ENCODE measurements around the gene SND1.

Gene SND1

GRCh38 chr7:127884066-127884559, 232.1 kb downstream of the SND1 start:
- H3K27ac ChIP-seq (replicated peaks), result no peak overlapping the region
- H3K4me3 ChIP-seq (replicated peaks; ENCODE audit: insufficient read depth, low read length), result no peak overlapping the region
- no peak for DNase-seq (ENCODE audit: low read depth in 1 of 2, low spot score in 1 of 2)
- TF ChIP-seq SPI1 (IDR thresholded peaks at IDR 0.05; ENCODE audit: borderline replicate concordance, low read depth) (peak; percentile 18; the same call in 1 of the 2 replicates), POLR2AphosphoS5 (IDR thresholded peaks at IDR 0.05; ENCODE audit: low read depth) (no peak), REST (IDR thresholded peaks at IDR 0.05; ENCODE audit: insufficient replicate concordance, low read depth) (no peak), CTCF (IDR thresholded peaks at IDR 0.05; ENCODE audit: insufficient read depth, low read length) (no peak)
- no peaks in the 10 kb centered on the region for H3K27me3 ChIP-seq (ENCODE audit: insufficient read depth, poor library complexity, severe bottlenecking)

GRCh38 chr7:127885222-127885772, 233.3 kb downstream of the SND1 start:
- Histone ChIP-seq H3K27ac (replicated peaks) (no peak overlapping the region), H3K27me3 (ENCODE audit: insufficient read depth, poor library complexity, severe bottlenecking) (no peaks in the 10 kb centered on the region), H3K4me3 (replicated peaks; ENCODE audit: insufficient read depth, low read length) (no peak overlapping the region)
- no peak for DNase-seq (ENCODE audit: low read depth in 1 of 2, low spot score in 1 of 2)
- TF ChIP-seq SPI1 (IDR thresholded peaks at IDR 0.05; ENCODE audit: borderline replicate concordance, low read depth) (no peak), CTCF (IDR thresholded peaks at IDR 0.05; ENCODE audit: insufficient read depth, low read length) (no peak), POLR2AphosphoS5 (IDR thresholded peaks at IDR 0.05; ENCODE audit: low read depth) (no peak), GABPA (IDR thresholded peaks at IDR 0.05; ENCODE audit: low read depth) (no peak), REST (IDR thresholded peaks at IDR 0.05; ENCODE audit: insufficient replicate concordance, low read depth) (no peak)

- Histone ChIP-seq H3K4me3 (replicated peaks; ENCODE audit: insufficient read depth, low read length) (no peak overlapping the region), H3K27me3 (ENCODE audit: insufficient read depth, poor library complexity, severe bottlenecking) (no peaks in the 10 kb centered on the region), H3K27ac (replicated peaks) (no peak overlapping the region)
- TF ChIP-seq CTCF (IDR thresholded peaks at IDR 0.05; ENCODE audit: insufficient read depth, low read length), result no peak
- TF ChIP-seq POLR2AphosphoS5 (IDR thresholded peaks at IDR 0.05; ENCODE audit: low read depth), result no peak
- TF ChIP-seq REST (IDR thresholded peaks at IDR 0.05; ENCODE audit: insufficient replicate concordance, low read depth), result no peak
- no peak for TF ChIP-seq SPI1 (IDR thresholded peaks at IDR 0.05; ENCODE audit: borderline replicate concordance, low read depth)
- no peak for TF ChIP-seq GABPA (IDR thresholded peaks at IDR 0.05; ENCODE audit: low read depth)
- no peak for DNase-seq (ENCODE audit: low read depth in 1 of 2, low spot score in 1 of 2)
Observed at GRCh38 chr7:127885843-127886242, 233.8 kb downstream of the SND1 start.

Data from HL-60 (cell line).